Upper lobe of left lung (tissue), 6 donors: ENCODE results near the gene PRPF40A. TPM values are rescaled to one million over a fixed set of nuclear protein-coding genes. Genes with fewer than 3 reads are reported as not detected.

Experiments
- ATAC-seq, 2 donors: fragments of 200-7000 bp; cut with Tn5 transposase; one replicate each; pipeline ENCODE4 v1.9.1; 2022; ENCODE audit warnings: mild to moderate bottlenecking in 2 of 2, moderate library complexity in 2 of 2; ENCODE audit not compliant: low FRiP score in 2 of 2
- DNase-seq, 2 donors: peaks; one replicate each; pipeline ENCODE4 v3.0.0-alpha.2; 2019 to 2020
- H3K27ac ChIP-seq, 4 donors: fragments of 200-600 bp; sonication (generic); one replicate each; pipeline ENCODE4 v1.5.1; 2016 to 2019
- H3K27me3 ChIP-seq, 4 donors: fragments of 200-600 bp; sonication (generic); one replicate each; pipeline ENCODE4 v1.5.1; 2017 to 2019
- H3K36me3 ChIP-seq, 4 donors: fragments of 200-600 bp; sonication (generic); one replicate each; pipeline ENCODE4 v1.5.1; 2016 to 2019
- H3K4me1 ChIP-seq, 4 donors: fragments of 200-600 bp; sonication (generic); one replicate each; pipeline ENCODE4 v1.5.1; 2018 to 2019
- H3K4me3 ChIP-seq, 4 donors: fragments of 200-600 bp; sonication (generic); one replicate each; pipeline ENCODE4 v1.5.1; 2017 to 2019; ENCODE audit warnings: mild to moderate bottlenecking in 2 of 4, moderate library complexity in 1 of 4
- H3K9me3 ChIP-seq, 4 donors: fragments of 200-600 bp; sonication (generic); one replicate each; pipeline ENCODE4 v1.5.1; 2018 to 2019
- CTCF ChIP-seq, 6 experiments: fragments of 450-650 bp in 4 of 6; fragments of 200-600 bp in 2 of 6; sonication (generic) in 2 of 6; IDR thresholded peaks; one replicate each; pipeline ENCODE4 v1.5.1; 2016 to 2019; ENCODE audit warnings: antibody characterized with exemption in 6 of 6
- EP300 ChIP-seq, 4 donors: sonication (generic); formaldehyde crosslinking; IDR thresholded peaks; one replicate each; pipeline ENCODE4 v1.5.1; 2017; ENCODE audit warnings: antibody characterized with exemption in 4 of 4, control low read depth in 2 of 4
- POLR2A ChIP-seq, 4 donors: fragments of 450-650 bp; IDR thresholded peaks; one replicate each; pipeline ENCODE4 v1.5.1; 2016 to 2017; ENCODE audit warnings: antibody characterized with exemption in 4 of 4, mild to moderate bottlenecking in 2 of 4
- POLR2AphosphoS5 ChIP-seq, 2 donors: sonication (generic); formaldehyde crosslinking; IDR thresholded peaks; one replicate each; pipeline ENCODE4 v1.5.1; 2017; ENCODE audit warnings: antibody characterized with exemption in 2 of 2
- WGBS, 2 donors: methylation state at CpG; one replicate each; pipeline ENCODE4 v1.1.5; 2017 to 2018; 5-methylcytosine and 5-hydroxymethylcytosine counted together
- total RNA-seq, 6 donors: library from RNA; depleted of rRNA in 4 of 6; stranded (reverse); fragments of >200 nt in 4 of 6; gene quantifications; one replicate each; pipeline versions ENCODE4 v1.1.0 to v1.2.1, GENCODE V29; 2016 to 2021
- donor health status: DM: no; HTN: no; CAD: no; lungs with moderate emphysema.
- donor health status: DM: no; HTN: yes; CAD: no; lungs with severe emphysema.

Gene PRPF40A
- total RNA-seq, 6 donors from 2014 or later = 43.2 to 199 (median 74.8) TPM

- peaks cover 0 to 30% (median 5%) of the 10 kb centered on the region in 4 donors for H3K36me3 ChIP-seq
- H3K9me3 ChIP-seq = no peaks in the 10 kb centered on the region
- no peak overlapping the region for H3K4me3 ChIP-seq
- DNase-seq (no peak), ATAC-seq (no peak)
- no peaks in the 10 kb centered on the region for H3K4me1 ChIP-seq
- TF ChIP-seq EP300 (IDR thresholded peaks at IDR 0.05) (no peak), POLR2A (IDR thresholded peaks at IDR 0.05) (no peak), POLR2AphosphoS5 (IDR thresholded peaks at IDR 0.05) (no peak), CTCF (IDR thresholded peaks at IDR 0.05) (no peak)
- no peak overlapping the region for H3K27ac ChIP-seq
- WGBS, 2 donors = 53 to 72% methylated on average over 4 of the region's 4 CpGs
- no peaks in the 10 kb centered on the region for H3K27me3 ChIP-seq
These were observed 90.3 kb downstream of the PRPF40A start for GRCh38 chr2:152626911-152627339.

- Histone ChIP-seq H3K27ac (no peak overlapping the region), H3K36me3 (peaks cover 0 to 42% (median 12%) of the 10 kb centered on the region in 4 donors), H3K4me3 (no peak overlapping the region), H3K9me3 (no peaks in the 10 kb centered on the region), H3K4me1 (no peaks in the 10 kb centered on the region), H3K27me3 (no peaks in the 10 kb centered on the region)
- 52 to 70% methylated on average over 3 of the region's 3 CpGs for WGBS, 2 donors
- DNase-seq = no peak
- no peak for ATAC-seq
- TF ChIP-seq EP300 (IDR thresholded peaks at IDR 0.05) (no peak), POLR2A (IDR thresholded peaks at IDR 0.05) (no peak), POLR2AphosphoS5 (IDR thresholded peaks at IDR 0.05) (no peak), CTCF (IDR thresholded peaks at IDR 0.05) (no peak)
These were observed 92.5 kb downstream of the PRPF40A start for GRCh38 chr2:152624805-152625204.

GRCh38 chr2:152623775-152624174, 93.5 kb downstream of the PRPF40A start:
- no peaks in the 10 kb centered on the region for H3K9me3 ChIP-seq
- no peak overlapping the region for H3K4me3 ChIP-seq
- peaks cover 0 to 46% (median 18%) of the 10 kb centered on the region in 4 donors for H3K36me3 ChIP-seq
- 88 to 100% methylated on average over 1 of the region's 2 CpGs for WGBS, 2 donors
- DNase-seq (no peak), ATAC-seq (no peak)
- TF ChIP-seq POLR2AphosphoS5 (IDR thresholded peaks at IDR 0.05) = no peak
- no peak for TF ChIP-seq POLR2A (IDR thresholded peaks at IDR 0.05)
- no peak for TF ChIP-seq EP300 (IDR thresholded peaks at IDR 0.05)
- no peak for TF ChIP-seq CTCF (IDR thresholded peaks at IDR 0.05)
- no peak overlapping the region for H3K27ac ChIP-seq
- H3K4me1 ChIP-seq = no peaks in the 10 kb centered on the region
- no peaks in the 10 kb centered on the region for H3K27me3 ChIP-seq

- peaks cover 0 to 46% (median 21%) of the 10 kb centered on the region in 4 donors for H3K36me3 ChIP-seq
- no peaks in the 10 kb centered on the region for H3K4me1 ChIP-seq
- ATAC-seq (no peak), DNase-seq (no peak)
- H3K27me3 ChIP-seq = no peaks in the 10 kb centered on the region
- TF ChIP-seq CTCF (IDR thresholded peaks at IDR 0.05) = no peak
- TF ChIP-seq EP300 (IDR thresholded peaks at IDR 0.05) = no peak
- no peak for TF ChIP-seq POLR2A (IDR thresholded peaks at IDR 0.05)
- TF ChIP-seq POLR2AphosphoS5 (IDR thresholded peaks at IDR 0.05) = no peak
- WGBS, 2 donors = 79 to 81% methylated on average over 13 of the region's 13 CpGs
- no peaks in the 10 kb centered on the region for H3K9me3 ChIP-seq
- H3K27ac ChIP-seq = no peak overlapping the region
- H3K4me3 ChIP-seq = no peak overlapping the region
These were observed 94.1 kb downstream of the PRPF40A start for GRCh38 chr2:152623076-152623740.

- H3K4me3 ChIP-seq = no peak overlapping the region
- 77 to 82% methylated on average over 3 of the region's 3 CpGs for WGBS, 2 donors
- H3K4me1 ChIP-seq = no peaks in the 10 kb centered on the region
- DNase-seq (no peak), ATAC-seq (no peak)
- no peaks in the 10 kb centered on the region for H3K9me3 ChIP-seq
- TF ChIP-seq POLR2AphosphoS5 (IDR thresholded peaks at IDR 0.05) (no peak), CTCF (IDR thresholded peaks at IDR 0.05) (no peak), EP300 (IDR thresholded peaks at IDR 0.05) (no peak), POLR2A (IDR thresholded peaks at IDR 0.05) (no peak)
- H3K36me3 ChIP-seq = peaks cover 0 to 52% (median 23%) of the 10 kb centered on the region in 4 donors
- no peak overlapping the region for H3K27ac ChIP-seq
- H3K27me3 ChIP-seq = no peaks in the 10 kb centered on the region
These were observed 95.0 kb downstream of the PRPF40A start for GRCh38 chr2:152622219-152622618.
